MM.1S (cell line): Measurements from ENCODE around the gene AVPR1B.

Source experiments
- DNase-seq: peaks from one replicate; pipeline ENCODE4 v3.0.0-alpha.2; 2015
- H2AFZ ChIP-seq: fragments of 300-600 bp; sonication (generic); 2 replicates; pipeline ENCODE4 v1.6.0; 2016; ENCODE audit warnings: antibody characterized with exemption, low read length
- H3F3A ChIP-seq: fragments of 300-600 bp; sonication (generic); 2 replicates; pipeline ENCODE4 v1.6.1; 2016; ENCODE audit warnings: mild to moderate bottlenecking, antibody characterized with exemption, low read length, moderate library complexity, mixed read lengths; ENCODE audit not compliant: insufficient read depth
- H3K27ac ChIP-seq: fragments of 300-600 bp; sonication (generic); 2 replicates; pipeline ENCODE4 v1.5.1; 2016; ENCODE audit warnings: mild to moderate bottlenecking, low read length
- H3K27me3 ChIP-seq: fragments of 300-600 bp; sonication (generic); replicated peaks from 2 replicates; pipeline ENCODE4 v1.6.0; 2016; ENCODE audit warnings: low read length; ENCODE audit not compliant: insufficient read depth
- H3K36me3 ChIP-seq: fragments of 300-600 bp; sonication (generic); replicated peaks from 2 replicates; pipeline ENCODE4 v1.6.1; 2016; ENCODE audit warnings: mild to moderate bottlenecking, low read length, mixed read lengths; ENCODE audit not compliant: insufficient read depth
- H3K4me1 ChIP-seq: fragments of 300-600 bp; sonication (generic); 2 replicates; pipeline ENCODE4 v1.6.1; 2016; ENCODE audit warnings: low read length, mixed read lengths
- H3K4me2 ChIP-seq: fragments of 300-600 bp; sonication (generic); 2 replicates; pipeline ENCODE4 v1.6.0; 2016; ENCODE audit warnings: low read depth, low read length
- H3K4me3 ChIP-seq: fragments of 300-600 bp; sonication (generic); 2 replicates; pipeline ENCODE4 v1.5.1; 2016; ENCODE audit warnings: low read length, mixed read lengths
- H3K79me2 ChIP-seq: fragments of 300-600 bp; sonication (generic); 2 replicates; pipeline ENCODE4 v1.6.1; 2016; ENCODE audit warnings: mixed run types, low read length, mixed read lengths
- H3K9ac ChIP-seq: fragments of 300-600 bp; sonication (generic); 2 replicates; pipeline ENCODE4 v1.6.1; 2016; ENCODE audit warnings: low read length, mixed read lengths
- H3K9me2 ChIP-seq: fragments of 300-600 bp; sonication (generic); replicated peaks from 2 replicates; pipeline ENCODE4 v1.6.1; 2016; ENCODE audit warnings: mild to moderate bottlenecking, low read length, mixed read lengths; ENCODE audit not compliant: insufficient read depth
- H3K9me3 ChIP-seq: fragments of 300-600 bp; sonication (generic); replicated peaks from 2 replicates; pipeline ENCODE4 v1.6.1; 2016; ENCODE audit warnings: mild to moderate bottlenecking, low read length, mixed read lengths; ENCODE audit not compliant: insufficient read depth
- H4K20me1 ChIP-seq: fragments of 300-600 bp; sonication (generic); 2 replicates; pipeline ENCODE4 v1.6.1; 2016; ENCODE audit warnings: mild to moderate bottlenecking, low read length, moderate library complexity, mixed read lengths; ENCODE audit not compliant: insufficient read depth
- EZH2 ChIP-seq: fragments of 300-600 bp; sonication (generic); optimal IDR thresholded peaks from 2 replicates; pipeline ENCODE3; 2017; ENCODE audit warnings: low read depth, mild to moderate bottlenecking, antibody characterized with exemption, low read length, mixed read lengths
- EZH2phosphoT487 ChIP-seq: fragments of 300-600 bp; sonication (generic); IDR thresholded peaks from 2 replicates; pipeline ENCODE4 v1.6.1; 2018; ENCODE audit warnings: antibody characterized with exemption, low read length
- TF ChIP-seq, protein P1 (sequence below): fragments of 300-600 bp; sonication (generic); IDR thresholded peaks from 2 replicates; pipeline ENCODE4 v1.5.1; 2016; ENCODE audit warnings: antibody characterized with exemption, low read length, mixed read lengths

Gene AVPR1B

DNA sequence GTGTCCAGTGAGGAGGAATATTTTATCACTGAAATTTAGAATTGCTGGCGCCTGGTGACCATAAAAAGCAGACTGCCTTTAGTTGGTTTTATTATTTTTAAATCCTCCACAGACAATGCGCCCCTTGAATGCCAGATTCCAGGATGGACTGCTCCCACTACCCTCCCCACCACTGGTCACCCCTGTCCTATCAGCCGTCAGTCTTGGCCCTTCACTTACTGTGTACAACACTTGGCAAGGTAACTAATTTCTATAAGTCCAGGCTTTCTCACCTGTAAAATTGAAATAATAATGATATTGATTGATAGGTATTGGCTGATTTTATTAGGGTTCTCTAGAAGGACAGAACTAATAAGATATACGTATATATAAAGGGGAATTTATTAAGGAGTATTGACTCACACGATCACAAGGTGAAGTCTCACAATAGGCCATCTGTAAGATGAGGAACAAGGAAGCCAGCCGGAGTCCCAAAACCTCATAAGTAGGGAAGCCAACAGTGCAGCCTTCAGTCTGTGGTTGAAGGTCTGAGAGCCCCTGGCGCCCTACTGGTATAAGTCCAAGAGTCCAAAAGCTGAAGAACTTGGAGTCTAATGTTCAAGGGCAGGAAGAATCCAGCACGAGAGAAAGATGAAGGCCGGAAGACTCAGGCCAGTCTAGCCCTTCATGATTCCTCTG lies 46.4 kb downstream of the AVPR1B start:
- Histone ChIP-seq H3K4me3 (no peak overlapping the region), H3K4me1 (peaks cover 26% of the 10 kb centered on the region), H3K27me3 (no peaks in the 10 kb centered on the region), H3K27ac (no peak overlapping the region), H3K9me2 (no peaks in the 10 kb centered on the region), H3K36me3 (no peaks in the 10 kb centered on the region), H3K4me2 (no peak overlapping the region), H3F3A (peaks cover 26% of the 10 kb centered on the region), H2AFZ (no peak overlapping the region), H3K79me2 (0 out of 2 replicates have a peak, but pooled peaks cover 4% of the 10 kb centered on the region), H3K9ac (no peak overlapping the region), H4K20me1 (no peaks in the 10 kb centered on the region), H3K9me3 (no peaks in the 10 kb centered on the region)
- DNase-seq: no peak
- TF ChIP-seq, protein P1, sequence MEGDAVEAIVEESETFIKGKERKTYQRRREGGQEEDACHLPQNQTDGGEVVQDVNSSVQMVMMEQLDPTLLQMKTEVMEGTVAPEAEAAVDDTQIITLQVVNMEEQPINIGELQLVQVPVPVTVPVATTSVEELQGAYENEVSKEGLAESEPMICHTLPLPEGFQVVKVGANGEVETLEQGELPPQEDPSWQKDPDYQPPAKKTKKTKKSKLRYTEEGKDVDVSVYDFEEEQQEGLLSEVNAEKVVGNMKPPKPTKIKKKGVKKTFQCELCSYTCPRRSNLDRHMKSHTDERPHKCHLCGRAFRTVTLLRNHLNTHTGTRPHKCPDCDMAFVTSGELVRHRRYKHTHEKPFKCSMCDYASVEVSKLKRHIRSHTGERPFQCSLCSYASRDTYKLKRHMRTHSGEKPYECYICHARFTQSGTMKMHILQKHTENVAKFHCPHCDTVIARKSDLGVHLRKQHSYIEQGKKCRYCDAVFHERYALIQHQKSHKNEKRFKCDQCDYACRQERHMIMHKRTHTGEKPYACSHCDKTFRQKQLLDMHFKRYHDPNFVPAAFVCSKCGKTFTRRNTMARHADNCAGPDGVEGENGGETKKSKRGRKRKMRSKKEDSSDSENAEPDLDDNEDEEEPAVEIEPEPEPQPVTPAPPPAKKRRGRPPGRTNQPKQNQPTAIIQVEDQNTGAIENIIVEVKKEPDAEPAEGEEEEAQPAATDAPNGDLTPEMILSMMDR: no peak
- TF ChIP-seq EZH2 (no peak), EZH2phosphoT487 (no peak)

DNA sequence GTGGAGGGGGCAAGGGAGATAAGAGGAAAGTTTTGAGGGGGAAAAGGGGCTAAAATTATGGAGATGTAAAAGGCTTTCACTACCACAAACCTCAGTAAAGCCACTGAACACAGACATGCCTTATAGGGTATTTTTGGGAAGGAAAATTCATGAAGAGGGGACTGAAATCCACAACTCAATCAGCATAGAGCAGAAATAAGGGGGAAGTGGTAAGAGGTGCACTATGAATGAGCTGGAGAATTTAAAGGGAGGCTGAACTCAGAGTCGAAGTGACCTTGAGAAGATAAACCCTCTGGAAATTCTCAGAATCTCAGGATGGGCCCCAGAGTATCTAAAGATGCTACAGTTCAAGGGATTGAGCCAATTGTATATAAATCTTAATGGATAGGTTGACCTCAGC lies 48.9 kb downstream of the AVPR1B start:
- Histone ChIP-seq H3K27me3 (no peaks in the 10 kb centered on the region), H3K4me3 (peak overlapping the region; percentile 1; the same call in 1 of the 2 replicates), H2AFZ (no peak overlapping the region), H3K4me2 (peak overlapping the region; percentile 38), H4K20me1 (no peaks in the 10 kb centered on the region), H3K4me1 (peaks cover 32% of the 10 kb centered on the region), H3K9ac (peak overlapping the region; percentile 49), H3K9me3 (no peaks in the 10 kb centered on the region), H3K36me3 (no peaks in the 10 kb centered on the region), H3F3A (peaks cover 29% of the 10 kb centered on the region), H3K9me2 (no peaks in the 10 kb centered on the region), H3K27ac (peak overlapping the region; percentile 64), H3K79me2 (0 out of 2 replicates have a peak, but pooled peaks cover 4% of the 10 kb centered on the region)
- no peak for TF ChIP-seq EZH2phosphoT487
- TF ChIP-seq, protein P1: no peak
- TF ChIP-seq EZH2: no peak
- no peak for DNase-seq

DNA sequence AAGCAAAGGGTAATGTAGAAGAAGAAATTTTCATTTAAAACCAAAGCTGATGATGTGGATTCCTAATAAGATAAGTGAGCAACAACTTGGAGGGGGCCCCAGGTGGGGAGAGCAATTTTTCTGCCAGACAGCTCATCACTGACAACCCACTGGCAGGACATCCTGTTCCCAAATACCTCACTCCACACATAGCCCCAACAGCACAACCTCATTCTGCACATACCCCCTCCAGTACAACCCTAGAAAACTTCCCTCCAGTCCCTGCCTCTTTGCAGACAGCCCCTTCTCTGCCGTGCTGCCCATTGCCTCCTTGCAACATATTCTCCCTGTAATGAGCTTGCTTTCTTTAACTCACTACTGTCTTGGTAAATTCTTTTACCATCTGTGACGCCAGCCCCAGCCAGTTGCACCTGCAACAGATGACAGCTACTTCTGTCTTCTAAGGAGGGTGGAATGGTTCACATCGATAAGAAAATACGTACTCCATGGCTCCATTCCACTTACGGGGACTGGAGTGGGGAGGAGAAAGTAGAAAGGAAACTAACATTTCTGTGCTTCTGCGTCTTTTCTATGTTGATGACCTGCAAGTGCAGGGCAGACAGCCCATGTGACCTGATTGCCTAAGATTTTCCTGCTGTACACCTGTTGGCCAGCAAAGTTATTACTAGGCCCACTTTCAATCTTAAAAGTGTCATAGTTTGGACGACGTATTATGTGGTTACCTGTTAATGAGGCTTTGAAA lies 49.5 kb downstream of the AVPR1B start:
- Histone ChIP-seq H2AFZ (no peak overlapping the region), H3K4me2 (peak overlapping the region; percentile 38)

More for the DNA sequence above, 49.5 kb downstream of the AVPR1B start:
- peak overlapping the region; percentile 64 for H3K27ac ChIP-seq
- H3K9me2 ChIP-seq: no peaks in the 10 kb centered on the region
- H3K79me2 ChIP-seq: 0 out of 2 replicates have a peak, but pooled peaks cover 4% of the 10 kb centered on the region
- TF ChIP-seq EZH2 (no peak), EZH2phosphoT487 (no peak)
- TF ChIP-seq, protein P1: no peak; the same call in 1 of the 2 replicates
- no peaks in the 10 kb centered on the region for H3K9me3 ChIP-seq
- H3K4me3 ChIP-seq: peak overlapping the region; percentile 24; the same call in 1 of the 2 replicates
- H3K36me3 ChIP-seq: no peaks in the 10 kb centered on the region
- H3F3A ChIP-seq: peaks cover 29% of the 10 kb centered on the region
- peak overlapping the region; percentile 49 for H3K9ac ChIP-seq
- DNase-seq: peak; percentile 80
- H3K4me1 ChIP-seq: peaks cover 32% of the 10 kb centered on the region
- no peaks in the 10 kb centered on the region for H3K27me3 ChIP-seq
- H4K20me1 ChIP-seq: no peaks in the 10 kb centered on the region
